Measurements from ENCODE around the gene PCIF1.
"Not testable (repeated sequence)": the region's sequence is repeated elsewhere in the genome, so short reads cannot be mapped to it uniquely, and the experiment has no call there.

Gene PCIF1

GRCh38 chr20:45968801-45969711 lies 34.6 kb downstream of the PCIF1 start:
- peak; percentile 57 for DNase-seq

- peak; percentile 70 for DNase-seq
These were observed 35.5 kb downstream of the PCIF1 start for GRCh38 chr20:45969712-45970634.

- no peak for DNase-seq
These were observed 36.4 kb downstream of the PCIF1 start for GRCh38 chr20:45970646-45971424.

GRCh38 chr20:45971425-45971674 lies 36.9 kb downstream of the PCIF1 start:
- DNase-seq, result no peak

- peak; percentile 93 for DNase-seq
These were observed 37.4 kb downstream of the PCIF1 start, which contains the start of gene ZNF335 for GRCh38 chr20:45971675-45972499. Gene ZNF335 (minus strand): TSS chr20:45972203. CDS start chr20:45971410, 793 bp downstream.

- peak; percentile 97 for DNase-seq
These were observed 38.2 kb downstream of the PCIF1 start for GRCh38 chr20:45972500-45973183.

GRCh38 chr20:45974896-45975565 lies 40.5 kb downstream of the PCIF1 start:
- DNase-seq, result no peak

GRCh38 chr20:45975686-45976085 lies 41.2 kb downstream of the PCIF1 start:
- no peak for DNase-seq

- no peak for DNase-seq
These were observed 41.6 kb downstream of the PCIF1 start for GRCh38 chr20:45976086-45976485.

GRCh38 chr20:45981261-45981660 lies 46.8 kb downstream of the PCIF1 start:
- DNase-seq, result no peak

- DNase-seq, result no peak
These were observed 48.8 kb downstream of the PCIF1 start for GRCh38 chr20:45983279-45983743.

GRCh38 chr20:45985573-45985972 lies 51.1 kb downstream of the PCIF1 start:
- no peak for DNase-seq

GRCh38 chr20:45987108-45987780 lies 52.8 kb downstream of the PCIF1 start:
- DNase-seq, result peak; percentile 40

- DNase-seq, result not testable (repeated sequence)
These were observed 54.3 kb downstream of the PCIF1 start for GRCh38 chr20:45988830-45989229.

GRCh38 chr20:45991616-45992015 lies 57.1 kb downstream of the PCIF1 start:
- no peak for DNase-seq

- no peak for DNase-seq
These were observed 58.9 kb downstream of the PCIF1 start for GRCh38 chr20:45993197-45993951.

- DNase-seq, result no peak
These were observed 60.4 kb downstream of the PCIF1 start for GRCh38 chr20:45994761-45995493.

GRCh38 chr20:45995495-45996097 lies 61.1 kb downstream of the PCIF1 start:
- not testable (repeated sequence) for DNase-seq

Data from HCEC 1CT (cell line).